H9 (cell line): ENCODE results near the gene MOB3C. TPM values are rescaled to one million over a fixed set of nuclear protein-coding genes. Genes with fewer than 3 reads are reported as not detected.

Source experiments
- DNase-seq: peaks from one replicate; pipeline ENCODE4 v3.0.0-alpha.2; 2017
- H2AFZ ChIP-seq: one replicate; pipeline ENCODE4 v1.6.1; 2013; ENCODE audit warnings: mild to moderate bottlenecking, low read length, control low read depth, moderate library complexity
- H2AK5ac ChIP-seq: 2 replicates; pipeline ENCODE4 v1.6.1; 2013; ENCODE audit warnings: low read length, control low read depth, mixed read lengths; ENCODE audit not compliant: insufficient read length
- H2BK120ac ChIP-seq: one replicate; pipeline ENCODE4 v1.6.1; 2013; ENCODE audit warnings: low read depth, mild to moderate bottlenecking, low read length, control low read depth, inconsistent platforms; ENCODE audit not compliant: poor library complexity, severe bottlenecking
- H2BK12ac ChIP-seq: 2 replicates; pipeline ENCODE4 v1.6.1; 2013; ENCODE audit warnings: low read length, control low read depth, mixed read lengths, low read depth; ENCODE audit not compliant: insufficient read length
- H2BK15ac ChIP-seq: 2 replicates; pipeline ENCODE4 v1.6.1; 2013; ENCODE audit warnings: low read depth, low read length, control low read depth
- H2BK20ac ChIP-seq: one replicate; pipeline ENCODE4 v1.6.1; 2013; ENCODE audit warnings: low read depth, mild to moderate bottlenecking, low read length, control low read depth, inconsistent platforms; ENCODE audit not compliant: poor library complexity, severe bottlenecking
- H2BK5ac ChIP-seq: 2 replicates; pipeline ENCODE4 v1.6.1; 2013; ENCODE audit warnings: low read length, control low read depth, mixed read lengths; ENCODE audit not compliant: insufficient read length
- H3K14ac ChIP-seq: 2 replicates; pipeline ENCODE4 v1.6.1; 2013; ENCODE audit warnings: low read length, control low read depth; ENCODE audit not compliant: insufficient read depth
- H3K18ac ChIP-seq: 2 replicates; pipeline ENCODE4 v1.6.1; 2013; ENCODE audit warnings: low read depth, mild to moderate bottlenecking, mixed read lengths, low read length, control low read depth; ENCODE audit not compliant: insufficient read length
- H3K23ac ChIP-seq: 2 replicates; pipeline ENCODE4 v1.6.1; 2013; ENCODE audit warnings: low read length, control low read depth, mixed read lengths, low read depth; ENCODE audit not compliant: insufficient read length
- H3K23me2 ChIP-seq: 2 replicates; pipeline ENCODE4 v1.6.1; 2013; ENCODE audit warnings: low read depth, mild to moderate bottlenecking, mixed read lengths, low read length, control low read depth; ENCODE audit not compliant: insufficient read length, poor library complexity, severe bottlenecking
- H3K27ac ChIP-seq: 2 replicates; pipeline ENCODE4 v1.5.1; 2013; ENCODE audit warnings: low read length, control low read depth, mixed read lengths, low read depth; ENCODE audit not compliant: insufficient read length
- H3K27me3 ChIP-seq: 2 replicates; pipeline ENCODE4 v1.6.1; 2013; ENCODE audit warnings: low read length, control low read depth, inconsistent platforms; ENCODE audit not compliant: insufficient read depth
- H3K4ac ChIP-seq: 2 replicates; pipeline ENCODE4 v1.6.1; 2013; ENCODE audit warnings: low read depth, mild to moderate bottlenecking, control low read depth, inconsistent platforms, low read length, moderate library complexity
- H3K4me1 ChIP-seq: 2 replicates; pipeline ENCODE4 v1.6.1; 2013; ENCODE audit warnings: low read length, control low read depth, inconsistent platforms; ENCODE audit not compliant: insufficient read depth
- H3K4me2 ChIP-seq: 2 replicates; pipeline ENCODE4 v1.6.1; 2013; ENCODE audit warnings: low read length, control low read depth, mixed read lengths; ENCODE audit not compliant: insufficient read length, insufficient read depth
- H3K56ac ChIP-seq: 2 replicates; pipeline ENCODE4 v1.6.1; 2013; ENCODE audit warnings: low read depth, mild to moderate bottlenecking, mixed read lengths, low read length, control low read depth; ENCODE audit not compliant: insufficient read length
- H3K79me1 ChIP-seq: 2 replicates; pipeline ENCODE4 v1.6.1; 2013; ENCODE audit warnings: low read depth, mild to moderate bottlenecking, moderate library complexity, low read length, control low read depth, inconsistent platforms; ENCODE audit not compliant: insufficient read depth, poor library complexity, severe bottlenecking
- H3K79me2 ChIP-seq: 2 replicates; pipeline ENCODE4 v1.6.1; 2013; ENCODE audit warnings: low read length, control low read depth, inconsistent platforms; ENCODE audit not compliant: insufficient read depth
- H3K9ac ChIP-seq: 2 replicates; pipeline ENCODE4 v1.6.1; 2013; ENCODE audit warnings: low read length, control low read depth, mixed read lengths; ENCODE audit not compliant: insufficient read length; ENCODE audit errors: extremely low read depth
- H3K9me3 ChIP-seq: one replicate; pipeline ENCODE4 v1.6.1; 2013; ENCODE audit warnings: low read depth, low read length, inconsistent platforms; ENCODE audit not compliant: control insufficient read depth
- H3T11ph ChIP-seq: one replicate; pipeline ENCODE4 v1.6.1; 2013; ENCODE audit warnings: mild to moderate bottlenecking, low read length, control low read depth, inconsistent platforms
- H4K20me1 ChIP-seq: one replicate; pipeline ENCODE4 v1.6.1; 2013; ENCODE audit not compliant: control insufficient read depth, insufficient read length, insufficient read depth
- H4K5ac ChIP-seq: 2 replicates; pipeline ENCODE4 v1.6.1; 2013; ENCODE audit warnings: low read depth, mild to moderate bottlenecking, mixed read lengths, low read length, control low read depth; ENCODE audit not compliant: insufficient read length
- H4K8ac ChIP-seq: replicated peaks from 2 replicates; pipeline ENCODE4 v1.6.1; 2013; ENCODE audit warnings: low read length, control low read depth, mixed read lengths, low read depth; ENCODE audit not compliant: insufficient read length
- H4K91ac ChIP-seq: 2 replicates; pipeline ENCODE4 v1.6.1; 2013; ENCODE audit warnings: low read depth, mild to moderate bottlenecking, moderate library complexity, mixed read lengths, low read length, control low read depth; ENCODE audit not compliant: insufficient read length
- H3K27ac Mint-ChIP-seq, 3 experiments: 2 replicates in 2 of 3; 3 replicates in 1 of 3; pipeline ENCODE4 v1.8.0; 2020 to 2021; ENCODE audit warnings: mixed read lengths in 3 of 3, mild to moderate bottlenecking in 1 of 3, moderate library complexity in 1 of 3
- H3K27me3 Mint-ChIP-seq: 2 replicates; pipeline ENCODE4 v1.8.0; 2021; ENCODE audit warnings: low read depth, mild to moderate bottlenecking, moderate library complexity, mixed read lengths
- H3K36me3 Mint-ChIP-seq, 3 experiments: 2 replicates in 2 of 3; 3 replicates in 1 of 3; pipeline ENCODE4 v1.8.0; 2020 to 2021; ENCODE audit warnings: low read depth in 3 of 3, mixed read lengths in 3 of 3; ENCODE audit not compliant: insufficient read depth in 1 of 3
- H3K4me1 Mint-ChIP-seq, 2 experiments: 2 replicates each; pipeline ENCODE4 v1.8.0; 2020; ENCODE audit warnings: mixed read lengths in 2 of 2
- H3K4me3 Mint-ChIP-seq, 2 experiments: 2 replicates in 1 of 2; 3 replicates in 1 of 2; pipeline ENCODE4 v1.8.0; 2020 to 2021; ENCODE audit warnings: mild to moderate bottlenecking in 2 of 2, mixed read lengths in 2 of 2, moderate library complexity in 1 of 2
- H3K9me3 Mint-ChIP-seq, 2 experiments: 2 replicates in 1 of 2; 3 replicates in 1 of 2; pipeline ENCODE4 v1.8.0; 2020; ENCODE audit warnings: mild to moderate bottlenecking in 2 of 2, mixed read lengths in 2 of 2, moderate library complexity in 1 of 2
- WGBS: extraction: QIAGEN DNeasy Blood & Tissue Kit; methylation state at CpG from one replicate; pipeline ENCODE4 v1.1.7; 2013; ENCODE audit warnings: missing lambda C conversion rate, low lambda C conversion rate, mixed read lengths; ENCODE audit not compliant: insufficient read length; ENCODE audit errors: extremely low coverage; 5-methylcytosine and 5-hydroxymethylcytosine counted together
- total RNA-seq: library from RNA; stranded (reverse); gene quantifications from 2 replicates; pipeline ENCODE4 v1.2.1, GENCODE V29; 2021
- TF ChIP-seq, protein P1 (sequence below): fragments of 200-600 bp; sonication (generic); conservative IDR thresholded peaks from 3 replicates; pipeline ENCODE4 v1.8.0; 2021; ENCODE audit warnings: antibody characterized with exemption, mild to moderate bottlenecking

Gene MOB3C
- total RNA-seq, 1 experiment from 2014 or later, result 3.2 TPM

DNA sequence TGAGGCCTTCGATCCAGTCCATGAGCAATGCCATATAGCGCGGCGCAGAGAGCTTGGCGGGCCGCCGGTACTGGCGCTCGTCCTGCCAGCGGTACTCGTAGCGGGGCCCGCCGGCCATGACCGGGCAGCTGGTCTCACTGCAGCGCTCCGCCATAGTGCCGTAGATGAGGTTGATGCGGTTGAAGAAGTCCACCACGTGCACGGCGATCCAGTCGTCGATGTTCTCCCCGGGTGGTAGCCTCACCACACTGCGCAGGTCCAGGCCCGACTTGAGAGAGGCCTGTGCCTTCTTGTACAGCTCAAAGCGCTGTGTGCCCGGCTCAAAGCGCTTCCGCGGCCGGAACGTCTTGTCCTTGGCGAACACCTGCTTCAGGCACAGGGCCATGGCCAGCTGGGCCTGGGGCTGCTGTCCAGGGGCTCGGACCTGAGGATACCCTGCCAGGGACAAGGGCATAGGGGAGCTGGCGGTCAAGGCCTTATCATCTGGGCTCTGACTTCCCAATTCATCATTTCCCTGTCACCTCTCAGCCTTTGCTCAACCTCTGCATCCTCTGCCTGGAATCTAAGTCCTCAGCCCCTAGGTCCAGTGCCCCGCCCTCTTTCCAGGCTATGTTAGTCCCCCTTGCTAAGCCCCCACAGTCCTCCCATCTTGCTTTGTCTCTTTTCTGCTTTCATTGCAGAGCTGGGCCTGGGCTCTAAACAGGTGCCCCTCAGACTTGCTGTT, 3.5 kb downstream of the MOB3C start:
- H2AK5ac ChIP-seq, result no peak overlapping the region
- H3K4me1 ChIP-seq, result peaks cover 14% of the 10 kb centered on the region; the same call in 1 of the 2 replicates
- H3K27ac ChIP-seq, result no peak overlapping the region
- no peak overlapping the region for H3K23ac ChIP-seq
- no peak overlapping the region for H3K4me2 ChIP-seq
- Mint-ChIP-seq H3K36me3 (peaks cover 0 to 10% (median 2%) of the 10 kb centered on the region in 3 experiments; a peak in 3 of 7 replicates), H3K4me1 (peaks cover 49 to 57% of the 10 kb centered on the region in 2 experiments), H3K27me3 (peaks cover 16% of the 10 kb centered on the region), H3K9me3 (no peaks in the 10 kb centered on the region), H3K27ac (peak overlapping the region in 2 of 3 experiments; percentile 71 to 82; a peak in 2 of 7 replicates), H3K4me3 (peak overlapping the region; percentile 37 to 58; a peak in 4 of 5 replicates)
- no peak overlapping the region for H2BK5ac ChIP-seq
- no peak overlapping the region for H4K91ac ChIP-seq
- no peaks in the 10 kb centered on the region for H3K9me3 ChIP-seq
- no peak overlapping the region for H3K9ac ChIP-seq
- no CpG with 5 or more reads among the region's 38 CpGs for WGBS
- no peak overlapping the region for H2BK120ac ChIP-seq
- H2BK12ac ChIP-seq, result no peak overlapping the region
- H3K4ac ChIP-seq, result no peak overlapping the region
- H3K18ac ChIP-seq, result no peak overlapping the region
- no peak overlapping the region for H4K5ac ChIP-seq
- TF ChIP-seq, protein P1, sequence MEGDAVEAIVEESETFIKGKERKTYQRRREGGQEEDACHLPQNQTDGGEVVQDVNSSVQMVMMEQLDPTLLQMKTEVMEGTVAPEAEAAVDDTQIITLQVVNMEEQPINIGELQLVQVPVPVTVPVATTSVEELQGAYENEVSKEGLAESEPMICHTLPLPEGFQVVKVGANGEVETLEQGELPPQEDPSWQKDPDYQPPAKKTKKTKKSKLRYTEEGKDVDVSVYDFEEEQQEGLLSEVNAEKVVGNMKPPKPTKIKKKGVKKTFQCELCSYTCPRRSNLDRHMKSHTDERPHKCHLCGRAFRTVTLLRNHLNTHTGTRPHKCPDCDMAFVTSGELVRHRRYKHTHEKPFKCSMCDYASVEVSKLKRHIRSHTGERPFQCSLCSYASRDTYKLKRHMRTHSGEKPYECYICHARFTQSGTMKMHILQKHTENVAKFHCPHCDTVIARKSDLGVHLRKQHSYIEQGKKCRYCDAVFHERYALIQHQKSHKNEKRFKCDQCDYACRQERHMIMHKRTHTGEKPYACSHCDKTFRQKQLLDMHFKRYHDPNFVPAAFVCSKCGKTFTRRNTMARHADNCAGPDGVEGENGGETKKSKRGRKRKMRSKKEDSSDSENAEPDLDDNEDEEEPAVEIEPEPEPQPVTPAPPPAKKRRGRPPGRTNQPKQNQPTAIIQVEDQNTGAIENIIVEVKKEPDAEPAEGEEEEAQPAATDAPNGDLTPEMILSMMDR, result no peak
- H3K79me1 ChIP-seq, result no peaks in the 10 kb centered on the region
- no peak overlapping the region for H2AFZ ChIP-seq
- DNase-seq, result no peak
- H3K27me3 ChIP-seq, result peaks cover 3% of the 10 kb centered on the region; the same call in 1 of the 2 replicates
- no peak overlapping the region for H3T11ph ChIP-seq
- no peak overlapping the region for H2BK15ac ChIP-seq
- H3K23me2 ChIP-seq, result peaks cover 8% of the 10 kb centered on the region
- no peaks in the 10 kb centered on the region for H3K79me2 ChIP-seq
- no peak overlapping the region for H2BK20ac ChIP-seq
- H3K14ac ChIP-seq, result peak overlapping the region; percentile 38; the same call in 1 of the 2 replicates
- H3K56ac ChIP-seq, result no peak overlapping the region
- H4K20me1 ChIP-seq, result no peaks in the 10 kb centered on the region
- H4K8ac ChIP-seq, result no peak overlapping the region
